Vagina (tissue), 2 donors: ENCODE data around the gene MRTFA.

Source experiments
- CTCF ChIP-seq, 3 experiments: fragments of 450-650 bp in 2 of 3; fragments of 200-600 bp in 1 of 3; sonication (generic) in 1 of 3; IDR thresholded peaks; one replicate each; pipeline ENCODE4 v1.5.1; 2017 to 2019; ENCODE audit warnings: antibody characterized with exemption in 3 of 3, mild to moderate bottlenecking in 2 of 3, moderate library complexity in 2 of 3
- POLR2A ChIP-seq, 2 donors: fragments of 450-650 bp; IDR thresholded peaks; one replicate each; pipeline ENCODE4 v1.6.1; 2017; ENCODE audit warnings: antibody characterized with exemption in 2 of 2, mild to moderate bottlenecking in 2 of 2, moderate library complexity in 2 of 2
- POLR2AphosphoS5 ChIP-seq, 2 donors: sonication (generic); formaldehyde crosslinking; IDR thresholded peaks; one replicate each; pipeline ENCODE4 v1.9.0; 2017; ENCODE audit warnings: antibody characterized with exemption in 2 of 2, mild to moderate bottlenecking in 2 of 2, low read depth in 1 of 2; ENCODE audit not compliant: insufficient read depth in 1 of 2

GRCh38 chr22:40399621-40400020, 236.9 kb downstream of the MRTFA start:
- TF ChIP-seq CTCF (IDR thresholded peaks at IDR 0.05), result no peak
- no peak for TF ChIP-seq POLR2A (IDR thresholded peaks at IDR 0.05)
- no peak for TF ChIP-seq POLR2AphosphoS5 (IDR thresholded peaks at IDR 0.05; ENCODE audit: insufficient read depth in 1 of 2, low read depth in 1 of 2)
